HepG2 (cell line): ENCODE results near the gene NECTIN3. TPM values are rescaled to one million over a fixed set of nuclear protein-coding genes. Genes with fewer than 3 reads are reported as not detected.
A peak's percentile ranks its signal among the peaks of the same experiment; 100 is the strongest.

Experiments
- ATF1 ChIP-seq: IDR thresholded peaks from 2 replicates; pipeline ENCODE4 v1.6.1; 2016; ENCODE audit warnings: mild to moderate bottlenecking, control low read depth
- ATF3 ChIP-seq: sonication (generic); formaldehyde crosslinking; IDR thresholded peaks from 2 replicates; pipeline ENCODE4 v1.4.0; 2020; ENCODE audit warnings: missing genetic modification reagents
- ATF7 ChIP-seq, 2 experiments: fragments of 450-650 bp in 1 of 2; sonication (generic) in 1 of 2; formaldehyde crosslinking in 1 of 2; IDR thresholded peaks; 2 replicates each; pipeline versions ENCODE4 v1.4.0 to v1.6.1; 2016 to 2020; ENCODE audit warnings: antibody characterized with exemption in 1 of 2, mild to moderate bottlenecking in 1 of 2, missing genetic modification reagents in 1 of 2
- CAMTA2 ChIP-seq: sonication (generic); formaldehyde crosslinking; IDR thresholded peaks from 2 replicates; pipeline ENCODE4 v1.4.0; 2020; ENCODE audit warnings: mild to moderate bottlenecking, missing genetic modification reagents, borderline replicate concordance
- EEA1 ChIP-seq: sonication (generic); formaldehyde crosslinking; IDR thresholded peaks from 2 replicates; pipeline ENCODE4 v1.5.1; 2020; ENCODE audit warnings: mild to moderate bottlenecking, missing genetic modification reagents, borderline replicate concordance
- ETV6 ChIP-seq: sonication (generic); formaldehyde crosslinking; conservative IDR thresholded peaks from 2 replicates; pipeline ENCODE4 v1.4.0; 2020; ENCODE audit warnings: missing genetic modification reagents
- FOXP4 ChIP-seq: sonication (generic); formaldehyde crosslinking; IDR thresholded peaks from 2 replicates; pipeline ENCODE4 v1.4.0; 2020; ENCODE audit warnings: missing genetic modification reagents
- GPN1 ChIP-seq: sonication (generic); formaldehyde crosslinking; IDR thresholded peaks from 2 replicates; pipeline ENCODE4 v1.5.1; 2020; ENCODE audit warnings: missing genetic modification reagents, borderline replicate concordance
- HMGXB4 ChIP-seq, 2 experiments: sonication (generic) in 1 of 2; formaldehyde crosslinking in 1 of 2; IDR thresholded peaks; 2 replicates each; pipeline versions ENCODE4 v1.4.0 to v1.6.1; 2018 to 2020; ENCODE audit warnings: missing genetic modification reagents in 2 of 2, borderline replicate concordance in 1 of 2, low read depth in 1 of 2, mild to moderate bottlenecking in 1 of 2, missing biosample characterization in 1 of 2
- HOXA3 ChIP-seq: sonication (generic); formaldehyde crosslinking; IDR thresholded peaks from 2 replicates; pipeline ENCODE4 v1.5.0; 2020; ENCODE audit warnings: missing genetic modification reagents
- KDM3A ChIP-seq: IDR thresholded peaks from 2 replicates; pipeline ENCODE4 v1.6.1; 2018; ENCODE audit warnings: low read depth, missing compliant biosample characterization
- MIER3 ChIP-seq: IDR thresholded peaks from 2 replicates; pipeline ENCODE4 v1.6.1; 2016; ENCODE audit warnings: missing compliant biosample characterization, borderline replicate concordance
- MXD4 ChIP-seq: IDR thresholded peaks from 2 replicates; pipeline ENCODE4 v1.6.1; 2016; ENCODE audit warnings: mild to moderate bottlenecking, missing biosample characterization, missing genetic modification reagents
- PATZ1 ChIP-seq: sonication (generic); formaldehyde crosslinking; IDR thresholded peaks from 2 replicates; pipeline ENCODE4 v1.4.0; 2020; ENCODE audit warnings: missing genetic modification reagents
- SKI ChIP-seq: fragments of 450-650 bp; IDR thresholded peaks from one replicate; pipeline ENCODE4 v1.6.1; 2018; ENCODE audit warnings: mild to moderate bottlenecking; ENCODE audit not compliant: partially characterized antibody
- SNRNP70 ChIP-seq: fragments of 200-400 bp; formaldehyde crosslinking; IDR thresholded peaks from 2 replicates; pipeline ENCODE4 v1.6.1; 2017; ENCODE audit warnings: mild to moderate bottlenecking, low read depth, low read length, moderate library complexity
- ZZZ3 ChIP-seq: sonication (generic); formaldehyde crosslinking; IDR thresholded peaks from 2 replicates; pipeline ENCODE4 v1.4.0; 2020; ENCODE audit warnings: missing genetic modification reagents, mild to moderate bottlenecking, borderline replicate concordance
- polyA plus RNA-seq, 8 experiments: library from polyadenylated mRNA; depleted of rRNA in 3 of 8; stranded (reverse) in 7 of 8; unstranded in 1 of 8; fragments of >200 nt; fragmentation: Illumina TruSeq in 4 of 8; extraction: Trizol in 4 of 8; gene quantifications; 2 replicates each; pipeline versions ENCODE4 v1.2.1 to v1.2.3, GENCODE V29; 2011 to 2016; ENCODE audit warnings: low read depth in 4 of 8, missing spikeins in 1 of 8, mixed read lengths in 1 of 8; ENCODE audit not compliant: insufficient read depth in 1 of 8
- total RNA-seq, 5 experiments: library from RNA; depleted of rRNA; stranded (reverse); fragments of >200 nt; fragmentation: Illumina TruSeq; extraction: Trizol; gene quantifications; 2 replicates each; pipeline ENCODE4 v1.2.3, GENCODE V29; 2016; ENCODE audit warnings: low read depth in 1 of 5
- TF ChIP-seq, protein P1 (sequence below): sonication (generic); formaldehyde crosslinking; IDR thresholded peaks from 2 replicates; pipeline ENCODE4 v1.5.0; 2020; ENCODE audit warnings: mild to moderate bottlenecking, missing genetic modification reagents, moderate library complexity
- TF ChIP-seq, protein P2 (sequence below): sonication (generic); formaldehyde crosslinking; IDR thresholded peaks from 2 replicates; pipeline ENCODE4 v1.8.1; 2023; ENCODE audit warnings: mild to moderate bottlenecking, moderate library complexity, missing genetic modification reagents

Gene NECTIN3
- total and polyA plus RNA-seq, 2 of the 13 experiments (the other 11 are each of a cell fraction or from before 2014, with no cell fraction given), result 10.4 to 45.1 TPM

DNA sequence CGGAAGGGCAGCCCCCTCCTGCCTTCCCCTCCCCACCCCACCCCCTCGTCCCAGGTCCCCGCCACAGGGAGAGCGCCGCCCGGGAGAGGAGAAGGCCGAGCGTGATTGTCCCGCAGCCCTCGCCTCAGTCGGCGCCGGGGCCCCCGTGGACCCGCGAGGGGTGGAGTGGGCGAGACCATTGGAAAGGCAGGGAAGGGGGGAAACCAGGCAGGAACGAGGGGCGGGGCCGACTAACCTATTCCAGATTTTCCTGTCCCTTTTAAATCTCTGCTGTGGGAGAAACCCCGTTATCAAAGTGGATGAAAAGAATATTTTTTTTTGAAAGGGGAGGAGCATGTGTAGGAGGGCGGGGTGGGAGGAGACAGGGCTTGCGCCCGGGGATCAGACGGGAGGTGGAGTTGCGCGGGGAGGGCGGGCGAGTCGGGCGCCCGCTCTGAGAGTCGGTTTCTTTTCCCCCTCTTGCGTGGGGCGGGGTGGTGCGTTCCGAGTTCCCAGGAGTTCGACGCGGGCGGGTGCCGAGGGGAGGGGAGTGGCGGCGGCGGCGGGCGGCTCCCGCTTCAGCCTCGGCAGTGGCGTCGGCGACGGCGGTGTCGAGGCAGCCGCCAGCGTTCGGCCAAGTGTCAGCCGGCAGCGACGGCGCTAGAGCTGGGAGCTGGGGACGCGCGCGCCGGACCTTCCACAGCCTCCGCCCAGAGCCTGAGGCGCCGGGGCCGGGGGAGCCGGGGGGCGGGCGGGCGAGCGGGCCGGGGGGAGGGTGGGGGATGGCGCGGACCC lies at the start of gene NECTIN3 (continued):
- peak; percentile 78 for TF ChIP-seq PATZ1
- TF ChIP-seq HOXA3 (CRISPR knock-in tag), result peak; percentile 7; the same call in 1 of the 2 replicates
- TF ChIP-seq SNRNP70, result no peak
- TF ChIP-seq ETV6, result no peak
- TF ChIP-seq MXD4 (CRISPR knock-in tag), result 0 out of 2 replicates have a peak, but pooled peaks have one; percentile 26
- no peak for TF ChIP-seq MIER3 (CRISPR knock-in tag)
- TF ChIP-seq SKI, result peak; percentile 55
- no peak for TF ChIP-seq ZZZ3 (CRISPR knock-in tag)
- TF ChIP-seq ATF1 (CRISPR knock-in tag), result no peak
- TF ChIP-seq KDM3A (CRISPR knock-in tag), result peak; percentile 8; the same call in 1 of the 2 replicates
- TF ChIP-seq, protein P1, sequence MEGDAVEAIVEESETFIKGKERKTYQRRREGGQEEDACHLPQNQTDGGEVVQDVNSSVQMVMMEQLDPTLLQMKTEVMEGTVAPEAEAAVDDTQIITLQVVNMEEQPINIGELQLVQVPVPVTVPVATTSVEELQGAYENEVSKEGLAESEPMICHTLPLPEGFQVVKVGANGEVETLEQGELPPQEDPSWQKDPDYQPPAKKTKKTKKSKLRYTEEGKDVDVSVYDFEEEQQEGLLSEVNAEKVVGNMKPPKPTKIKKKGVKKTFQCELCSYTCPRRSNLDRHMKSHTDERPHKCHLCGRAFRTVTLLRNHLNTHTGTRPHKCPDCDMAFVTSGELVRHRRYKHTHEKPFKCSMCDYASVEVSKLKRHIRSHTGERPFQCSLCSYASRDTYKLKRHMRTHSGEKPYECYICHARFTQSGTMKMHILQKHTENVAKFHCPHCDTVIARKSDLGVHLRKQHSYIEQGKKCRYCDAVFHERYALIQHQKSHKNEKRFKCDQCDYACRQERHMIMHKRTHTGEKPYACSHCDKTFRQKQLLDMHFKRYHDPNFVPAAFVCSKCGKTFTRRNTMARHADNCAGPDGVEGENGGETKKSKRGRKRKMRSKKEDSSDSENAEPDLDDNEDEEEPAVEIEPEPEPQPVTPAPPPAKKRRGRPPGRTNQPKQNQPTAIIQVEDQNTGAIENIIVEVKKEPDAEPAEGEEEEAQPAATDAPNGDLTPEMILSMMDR (CRISPR knock-in tag), result no peak; the same call in 1 of the 2 replicates
- TF ChIP-seq ATF7 (IDR thresholded peaks at IDR 0.05), result peak; percentile 36; the same call in 1 of the 2 replicates
- TF ChIP-seq ATF7 (CRISPR knock-in tag; IDR thresholded peaks at IDR 0.05), result no peak
- no peak for TF ChIP-seq ATF3 (CRISPR knock-in tag)
- TF ChIP-seq, protein P2, sequence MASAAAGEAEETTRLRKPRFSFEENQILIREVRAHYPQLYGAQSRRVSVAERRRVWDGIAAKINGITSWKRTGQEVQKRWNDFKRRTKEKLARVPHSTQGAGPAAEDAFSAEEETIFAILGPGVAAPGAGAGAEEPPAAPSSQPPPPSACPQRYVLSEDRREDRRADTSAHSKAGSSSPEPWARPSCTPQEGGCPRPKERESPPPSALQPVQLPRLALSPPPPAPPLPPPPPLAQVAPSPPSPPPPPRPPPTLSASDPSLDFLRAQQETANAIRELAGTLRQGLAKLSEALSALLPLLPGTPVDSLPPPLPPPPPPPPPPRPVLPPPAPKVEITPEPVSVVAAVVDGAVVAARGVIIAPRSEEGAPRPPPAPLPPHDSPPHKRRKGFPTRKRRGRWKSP, result no peak; the same call in 1 of the 2 replicates
- TF ChIP-seq GPN1 (CRISPR knock-in tag), result no peak
- TF ChIP-seq EEA1 (CRISPR knock-in tag), result peak; percentile 4; the same call in 1 of the 2 replicates
- no peak for TF ChIP-seq CAMTA2 (CRISPR knock-in tag)
- no peak for TF ChIP-seq FOXP4 (CRISPR knock-in tag)
- no peak for TF ChIP-seq HMGXB4 (CRISPR knock-in tag; IDR thresholded peaks at IDR 0.05; ENCODE audit: borderline replicate concordance in 1 of 2, low read depth in 1 of 2)
